EH (cell line): ENCODE data around the gene NAT9.

Experiments used
- DNase-seq: peaks from one replicate; pipeline ENCODE4 v3.0.0-alpha.2; 2015; ENCODE audit warnings: low read depth

The NAT9 gene

GRCh38 chr17:74779948-74780400 lies 3.8 kb upstream of the NAT9 start:
- no peak for DNase-seq

GRCh38 chr17:74779501-74779900 lies 3.4 kb upstream of the NAT9 start:
- DNase-seq: no peak

GRCh38 chr17:74778960-74779359 lies 2.8 kb upstream of the NAT9 start:
- DNase-seq: peak; percentile 32

DNA sequence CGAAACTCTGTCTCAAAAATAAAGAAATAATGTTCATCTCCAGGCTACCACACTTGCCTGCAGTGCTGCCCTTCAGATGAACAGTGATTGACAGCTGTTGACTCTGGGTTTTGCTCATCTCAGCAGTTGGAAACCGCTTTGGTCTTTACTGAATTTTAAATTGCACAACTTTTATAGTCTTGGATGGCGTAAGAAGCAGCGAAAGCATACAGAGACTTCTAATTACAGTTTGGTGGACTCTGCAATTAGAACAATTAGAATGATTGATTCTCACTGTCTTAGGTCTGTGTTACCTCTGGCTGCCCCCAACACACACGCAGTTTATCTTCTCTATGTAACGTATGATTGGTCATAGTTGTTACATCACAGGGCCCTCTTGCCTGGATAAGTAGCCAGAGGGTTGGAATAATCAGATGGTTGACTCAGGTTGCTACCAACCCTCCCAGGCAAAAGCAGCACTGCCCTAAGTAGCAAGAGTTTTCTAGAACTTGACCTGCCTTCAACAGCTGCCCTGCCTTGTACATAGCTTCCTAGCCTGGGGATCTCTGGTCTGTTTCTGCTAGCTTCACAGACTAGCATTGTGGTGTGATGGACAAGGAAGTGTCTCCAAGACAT lies 1.9 kb upstream of the NAT9 start:
- DNase-seq: no peak

DNA sequence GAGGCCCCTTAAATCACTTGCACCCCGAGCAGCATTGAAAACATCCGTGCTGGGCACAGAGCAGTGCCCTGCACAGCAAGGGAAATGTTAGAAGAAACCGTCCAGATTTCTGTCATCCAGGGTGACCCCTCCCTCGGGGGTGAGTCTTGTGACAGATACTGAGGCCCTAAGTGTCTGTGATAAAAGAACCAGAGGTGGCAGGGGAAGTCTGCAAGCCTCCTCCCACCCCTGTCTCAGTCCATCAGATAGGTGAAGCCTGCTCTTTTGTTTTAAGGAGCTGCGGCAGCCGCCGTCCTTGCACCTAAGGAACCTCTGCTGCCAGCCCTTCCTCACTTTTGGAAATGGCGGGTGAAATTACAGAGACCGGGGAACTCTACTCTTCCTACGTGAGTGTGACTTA lies 845 bp upstream of the NAT9 start:
- DNase-seq: no peak

DNA sequence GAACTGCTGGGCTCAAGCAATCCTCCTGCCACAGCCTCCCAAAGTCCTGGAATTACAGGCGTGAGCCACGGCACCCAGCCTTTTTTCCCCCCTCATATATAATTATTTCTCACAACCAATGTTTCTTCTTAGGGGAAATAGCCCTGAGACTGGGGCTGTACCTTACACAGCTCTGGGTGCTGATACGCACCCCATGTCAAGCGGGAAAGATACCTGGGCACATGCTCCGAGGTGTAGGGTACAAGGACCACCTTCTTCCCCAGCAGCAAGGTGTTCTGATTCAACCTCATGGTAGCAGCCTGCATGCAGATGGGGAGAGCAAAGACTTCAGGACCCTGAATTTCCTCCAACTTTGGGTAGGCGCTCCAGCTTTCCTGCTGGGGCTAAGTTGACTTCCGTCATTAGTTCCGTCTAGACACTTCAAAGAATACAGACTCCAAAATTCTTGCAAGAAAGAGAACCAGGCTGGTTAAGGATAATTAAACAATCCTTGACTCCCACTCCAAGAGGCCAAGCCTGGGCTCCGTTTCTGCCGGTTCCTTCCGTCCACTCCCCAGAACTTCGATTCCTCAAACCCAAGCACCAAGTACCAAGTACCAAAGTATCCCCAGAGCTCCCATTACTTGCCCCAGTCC lies 619 bp downstream of the NAT9 start:
- no peak for DNase-seq

- peak; percentile 77 for DNase-seq
These were observed 2.3 kb downstream of the NAT9 start for GRCh38 chr17:74773871-74774286.

GRCh38 chr17:74773414-74773813 lies 2.7 kb downstream of the NAT9 start:
- no peak for DNase-seq

DNA sequence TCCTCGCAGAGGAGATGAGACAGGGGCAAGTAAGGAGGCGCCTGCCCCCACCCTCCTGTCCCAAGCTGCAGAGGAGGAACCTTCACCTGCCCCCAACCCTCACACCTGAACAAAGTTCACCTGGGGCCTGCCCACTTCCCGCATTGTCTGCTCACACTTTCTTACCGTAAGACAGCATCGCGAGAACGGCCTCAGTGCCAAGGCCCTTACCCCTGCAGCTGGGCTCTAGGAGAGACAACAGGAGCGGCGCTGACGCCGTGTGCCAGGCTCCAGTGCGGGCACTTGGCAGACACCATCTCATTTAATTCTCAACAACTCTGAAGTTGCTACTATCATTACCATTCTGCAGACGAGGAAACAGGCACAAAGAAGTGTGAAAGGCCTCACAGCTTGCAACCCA lies 4.1 kb downstream of the NAT9 start:
- no peak for DNase-seq

- no peak for DNase-seq
These were observed 4.7 kb downstream of the NAT9 start for GRCh38 chr17:74771319-74771914.

GRCh38 chr17:74770498-74771318 lies 5.4 kb downstream of the NAT9 start:
- DNase-seq: peak; percentile 51

DNA sequence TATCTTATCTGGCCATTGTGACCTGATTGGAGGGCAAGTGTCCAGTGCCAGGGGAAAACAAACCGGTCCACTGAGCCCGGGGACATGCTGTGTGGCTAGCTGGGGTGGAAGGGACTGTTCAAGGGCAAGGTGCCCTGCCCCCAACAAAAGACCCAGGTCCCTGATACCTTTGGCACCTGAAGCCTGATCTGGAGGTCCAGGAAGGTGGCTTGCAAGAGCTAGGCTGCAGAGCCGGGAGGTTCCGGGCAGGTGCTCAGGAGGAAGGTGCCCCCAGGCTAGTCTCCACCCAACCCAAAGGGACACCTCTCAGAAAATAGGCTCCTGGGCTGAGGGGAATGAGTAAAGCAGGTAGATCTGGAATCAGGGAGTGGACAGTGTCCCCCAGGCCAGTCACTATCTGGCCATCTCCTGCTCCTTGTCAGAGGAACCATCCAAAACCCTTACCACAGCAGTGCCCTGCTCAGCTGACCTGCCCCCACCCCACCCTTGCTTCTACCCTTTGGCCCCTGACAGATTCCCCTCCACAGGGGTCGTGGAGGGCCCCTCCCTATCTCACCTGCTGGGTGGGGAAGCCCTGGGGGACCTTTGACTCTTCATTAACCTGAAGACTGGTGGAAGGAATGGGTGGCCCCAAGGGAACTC lies 6.2 kb downstream of the NAT9 start:
- no peak for DNase-seq

GRCh38 chr17:74769266-74769855 lies 6.8 kb downstream of the NAT9 start:
- no peak for DNase-seq

GRCh38 chr17:74768763-74769114 lies 7.4 kb downstream of the NAT9 start:
- DNase-seq: no peak

DNA sequence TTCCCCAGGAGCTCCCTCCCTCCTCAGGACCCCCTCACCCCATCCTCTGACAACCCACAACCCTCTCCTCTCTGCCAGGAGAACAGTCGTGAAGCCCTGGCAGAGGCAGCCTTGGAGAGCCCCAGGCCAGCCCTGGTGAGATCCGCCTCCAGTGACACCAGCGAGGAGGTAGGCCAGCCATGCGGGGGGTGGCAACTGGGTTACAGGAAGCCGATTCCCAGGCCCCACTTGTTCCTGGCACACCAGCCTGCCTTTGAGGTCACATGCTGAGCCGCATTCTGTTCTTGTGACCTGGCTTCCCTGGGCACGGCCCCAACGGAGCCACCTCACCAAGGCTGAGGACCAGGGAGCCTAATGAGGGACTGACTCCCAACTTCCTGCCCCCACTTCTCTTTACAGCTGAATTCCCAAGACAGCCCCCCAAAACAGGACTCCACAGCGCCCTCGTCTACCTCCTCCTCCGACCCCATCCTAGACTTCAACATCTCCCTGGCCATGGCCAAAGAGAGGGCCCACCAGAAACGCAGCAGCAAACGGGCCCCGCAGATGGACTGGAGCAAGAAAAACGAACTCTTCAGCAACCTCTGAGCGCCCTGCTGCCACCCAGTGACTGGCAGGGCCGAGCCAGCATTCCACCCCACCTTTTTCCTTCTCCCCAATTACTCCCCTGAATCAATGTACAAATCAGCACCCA lies 7.9 kb downstream of the NAT9 start:
- peak; percentile 89 for DNase-seq

- no peak for DNase-seq
These were observed 9.0 kb downstream of the NAT9 start for GRCh38 chr17:74767111-74767516.

DNA sequence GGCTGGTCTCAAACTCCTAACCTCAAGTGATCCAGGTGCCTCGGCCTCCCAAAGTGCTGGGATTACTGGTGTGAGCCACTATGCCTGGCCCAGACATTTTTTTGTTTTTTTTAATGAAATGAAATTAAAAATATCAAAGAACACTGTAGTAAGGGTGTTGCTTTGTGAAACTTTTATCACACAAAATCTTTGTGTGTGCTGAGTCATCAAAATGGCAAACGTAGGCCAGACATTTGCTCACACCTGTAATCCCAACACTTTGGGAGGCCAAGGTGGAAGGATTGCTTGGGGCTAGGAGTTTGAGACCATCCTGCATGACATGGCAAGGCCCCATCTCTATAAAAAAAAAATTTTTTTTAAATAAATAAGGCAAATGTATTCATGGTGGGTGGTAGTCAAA lies 9.7 kb downstream of the NAT9 start:
- DNase-seq: no peak

GRCh38 chr17:74764751-74765286 lies 11.3 kb downstream of the NAT9 start:
- DNase-seq: no peak

DNA sequence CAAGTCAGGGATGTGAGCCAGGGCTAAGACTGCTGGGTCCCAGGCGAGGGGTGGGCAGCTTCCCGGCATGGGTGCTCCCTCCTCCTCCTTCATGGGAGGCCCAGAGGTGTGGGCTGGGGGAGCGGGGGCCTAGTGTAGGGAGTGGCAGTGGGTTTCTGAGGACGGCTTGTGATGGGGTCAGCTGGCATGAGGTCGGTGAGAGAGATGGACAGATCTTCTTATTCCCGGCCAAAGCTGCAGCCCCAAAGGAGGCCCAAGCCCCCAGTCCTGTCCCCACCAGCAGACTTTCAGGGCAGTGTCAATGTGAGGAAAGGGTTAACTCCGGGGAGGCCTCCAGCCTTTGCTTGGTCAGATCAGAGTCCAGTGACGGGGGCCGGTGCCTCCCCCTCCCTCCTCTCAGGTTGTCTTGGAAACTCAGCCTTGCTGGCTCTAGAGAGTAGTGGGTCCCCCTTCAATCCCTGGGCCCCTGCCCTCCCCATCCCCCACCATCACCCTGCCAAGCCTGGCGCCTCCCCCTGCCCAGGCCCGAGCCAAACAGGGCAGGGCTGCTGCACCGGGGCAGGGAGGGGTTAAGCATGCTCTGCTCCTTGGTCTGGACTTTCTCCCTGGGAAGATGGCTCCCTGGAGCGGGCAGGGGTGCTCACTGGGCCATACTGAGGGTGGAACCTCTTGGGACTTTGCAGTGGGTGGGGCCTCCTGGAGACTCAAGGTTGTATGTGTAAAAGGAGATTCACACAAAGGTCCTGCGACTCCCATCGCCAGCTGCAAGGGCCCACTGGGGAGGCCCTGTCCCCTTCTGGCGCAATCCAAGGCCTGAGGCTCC lies 12.4 kb downstream of the NAT9 start:
- DNase-seq: no peak

- no peak for DNase-seq
These were observed 14.2 kb downstream of the NAT9 start for GRCh38 chr17:74761931-74762330.
